ENCODE data around the gene KCNF1. TPM values are rescaled to one million over a fixed set of nuclear protein-coding genes. Genes with fewer than 3 reads are reported as not detected.

KCNF1 gene
- total RNA-seq, 1 donor from 2014 or later = 7.7 TPM

- H3K36me3 Mint-ChIP-seq (ENCODE audit: unreplicated experiment) = peaks cover 19% of the 10 kb centered on the region
- H3K9me3 Mint-ChIP-seq (ENCODE audit: unreplicated experiment) = peaks cover 6% of the 10 kb centered on the region
- H3K27ac Mint-ChIP-seq (ENCODE audit: unreplicated experiment) = no peak overlapping the region
- peaks cover 17% of the 10 kb centered on the region for H3K27me3 Mint-ChIP-seq (ENCODE audit: unreplicated experiment)
- TF ChIP-seq CTCF (IDR thresholded peaks at IDR 0.05; ENCODE audit: partially characterized antibody, unreplicated experiment) = no peak
- no peak overlapping the region for H3K4me3 Mint-ChIP-seq (ENCODE audit: unreplicated experiment)
- DNase-seq = no peak
- peaks cover 9% of the 10 kb centered on the region for H3K4me1 Mint-ChIP-seq (ENCODE audit: low read depth, unreplicated experiment)
Measured at GRCh38 chr2:10915731-10916276, 4.1 kb downstream of the KCNF1 start.

- Mint-ChIP-seq H3K4me3 (ENCODE audit: unreplicated experiment) (no peak overlapping the region), H3K27me3 (ENCODE audit: unreplicated experiment) (peaks cover 20% of the 10 kb centered on the region), H3K36me3 (ENCODE audit: unreplicated experiment) (peaks cover 19% of the 10 kb centered on the region), H3K27ac (ENCODE audit: unreplicated experiment) (no peak overlapping the region), H3K4me1 (ENCODE audit: low read depth, unreplicated experiment) (peaks cover 6% of the 10 kb centered on the region), H3K9me3 (ENCODE audit: unreplicated experiment) (peaks cover 6% of the 10 kb centered on the region)
- TF ChIP-seq CTCF (IDR thresholded peaks at IDR 0.05; ENCODE audit: partially characterized antibody, unreplicated experiment) = no peak
- no peak for DNase-seq
Measured at GRCh38 chr2:10916953-10917352, 5.2 kb downstream of the KCNF1 start.

GRCh38 chr2:10917927-10918326, 6.2 kb downstream of the KCNF1 start:
- Mint-ChIP-seq H3K9me3 (ENCODE audit: unreplicated experiment) (peaks cover 3% of the 10 kb centered on the region), H3K27me3 (ENCODE audit: unreplicated experiment) (peaks cover 16% of the 10 kb centered on the region), H3K36me3 (ENCODE audit: unreplicated experiment) (peaks cover 19% of the 10 kb centered on the region), H3K27ac (ENCODE audit: unreplicated experiment) (no peak overlapping the region), H3K4me1 (ENCODE audit: low read depth, unreplicated experiment) (peaks cover 4% of the 10 kb centered on the region), H3K4me3 (ENCODE audit: unreplicated experiment) (no peak overlapping the region)
- no peak for DNase-seq
- no peak for TF ChIP-seq CTCF (IDR thresholded peaks at IDR 0.05; ENCODE audit: partially characterized antibody, unreplicated experiment)

- no peak for DNase-seq
- no peak for TF ChIP-seq CTCF (IDR thresholded peaks at IDR 0.05; ENCODE audit: partially characterized antibody, unreplicated experiment)
- Mint-ChIP-seq H3K36me3 (ENCODE audit: unreplicated experiment) (peaks cover 19% of the 10 kb centered on the region), H3K9me3 (ENCODE audit: unreplicated experiment) (peaks cover 3% of the 10 kb centered on the region), H3K27me3 (ENCODE audit: unreplicated experiment) (peaks cover 12% of the 10 kb centered on the region), H3K4me1 (ENCODE audit: low read depth, unreplicated experiment) (peaks cover 4% of the 10 kb centered on the region), H3K27ac (ENCODE audit: unreplicated experiment) (no peak overlapping the region), H3K4me3 (ENCODE audit: unreplicated experiment) (no peak overlapping the region)
Measured at GRCh38 chr2:10918661-10919409, 7.1 kb downstream of the KCNF1 start.

GRCh38 chr2:10919410-10919770, 7.7 kb downstream of the KCNF1 start:
- Mint-ChIP-seq H3K36me3 (ENCODE audit: unreplicated experiment) (peaks cover 19% of the 10 kb centered on the region), H3K27ac (ENCODE audit: unreplicated experiment) (no peak overlapping the region), H3K4me3 (ENCODE audit: unreplicated experiment) (no peak overlapping the region), H3K9me3 (ENCODE audit: unreplicated experiment) (peaks cover 6% of the 10 kb centered on the region), H3K4me1 (ENCODE audit: low read depth, unreplicated experiment) (peaks cover 4% of the 10 kb centered on the region), H3K27me3 (ENCODE audit: unreplicated experiment) (peaks cover 9% of the 10 kb centered on the region)
- TF ChIP-seq CTCF (IDR thresholded peaks at IDR 0.05; ENCODE audit: partially characterized antibody, unreplicated experiment) = no peak
- DNase-seq = no peak

Data from glutamatergic neuron (in vitro differentiated cells).